SHP77 treated with DMSO at 0.1 percent for 48 hours (cell line): Measurements from ENCODE around the gene HIBADH.
"Not testable (repeated sequence)": the region's sequence is repeated elsewhere in the genome, so short reads cannot be mapped to it uniquely, and the experiment has no call there.

Experiments used
- DNase-seq: peaks from one replicate; lab custom pipeline; 2025; lab: John Stamatoyannopoulos, UW

Gene HIBADH

GRCh38 chr7:27547401-27547800 lies 115.3 kb downstream of the HIBADH start:
- DNase-seq, result no peak

DNA sequence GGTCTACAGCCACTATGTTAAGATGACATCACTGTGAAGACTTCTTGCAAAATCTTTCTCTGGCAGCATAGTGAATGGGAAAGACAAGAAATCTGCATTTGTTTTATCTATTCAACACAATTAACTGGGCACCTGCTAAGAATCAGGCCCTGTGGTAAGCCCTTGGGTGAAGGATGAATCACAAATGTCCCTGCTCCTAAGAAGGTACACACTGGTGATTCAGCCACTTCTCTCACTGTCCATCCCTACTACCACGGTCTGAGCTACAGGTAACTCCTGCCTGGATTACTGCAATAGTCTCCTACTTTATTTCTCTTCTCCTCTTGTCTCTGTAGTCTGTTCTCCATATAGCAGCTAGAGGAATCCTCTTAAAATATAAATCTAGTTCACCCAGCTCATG lies 116.1 kb downstream of the HIBADH start:
- no peak for DNase-seq

DNA sequence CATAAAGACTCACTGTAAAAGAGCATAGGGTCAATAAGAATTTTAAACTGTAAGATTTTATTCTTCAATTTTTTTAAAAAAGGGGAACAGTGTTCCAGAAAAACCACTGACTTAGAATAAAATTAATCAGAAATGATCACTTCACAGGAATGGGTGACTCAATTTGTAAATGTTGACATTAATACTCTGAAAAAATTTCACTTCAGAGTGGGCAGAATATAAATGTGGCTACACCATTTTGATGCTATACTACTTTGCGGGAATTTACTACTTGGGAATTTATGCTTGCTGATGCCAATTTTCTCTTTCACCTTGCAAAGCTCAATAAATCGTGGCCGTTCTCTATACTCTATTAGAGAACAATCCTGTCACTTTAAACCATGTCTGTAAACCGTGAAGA lies 126.9 kb downstream of the HIBADH start:
- DNase-seq, result no peak

- no peak for DNase-seq
Measured at GRCh38 chr7:27533652-27534081, 129.0 kb downstream of the HIBADH start.

- no peak for DNase-seq
Measured at GRCh38 chr7:27532314-27532713, 130.4 kb downstream of the HIBADH start.

DNA sequence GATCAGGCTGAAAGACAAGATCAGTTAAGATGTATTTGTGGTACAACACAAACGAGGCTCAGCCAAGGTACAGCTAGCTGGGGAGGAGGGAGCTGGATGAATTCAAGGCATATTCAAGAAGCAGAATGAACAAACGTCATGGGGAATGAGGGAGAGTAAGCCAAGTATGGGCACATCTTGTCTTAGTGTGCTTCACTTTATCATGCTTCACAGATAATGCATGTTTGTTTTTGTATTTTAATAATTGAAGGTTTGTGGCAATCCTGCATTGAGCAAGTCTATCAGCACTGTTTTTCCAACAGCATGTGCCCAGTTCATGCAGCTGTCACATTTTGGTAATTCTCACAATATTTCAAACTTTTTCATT lies 135.4 kb downstream of the HIBADH start:
- DNase-seq, result no peak

DNA sequence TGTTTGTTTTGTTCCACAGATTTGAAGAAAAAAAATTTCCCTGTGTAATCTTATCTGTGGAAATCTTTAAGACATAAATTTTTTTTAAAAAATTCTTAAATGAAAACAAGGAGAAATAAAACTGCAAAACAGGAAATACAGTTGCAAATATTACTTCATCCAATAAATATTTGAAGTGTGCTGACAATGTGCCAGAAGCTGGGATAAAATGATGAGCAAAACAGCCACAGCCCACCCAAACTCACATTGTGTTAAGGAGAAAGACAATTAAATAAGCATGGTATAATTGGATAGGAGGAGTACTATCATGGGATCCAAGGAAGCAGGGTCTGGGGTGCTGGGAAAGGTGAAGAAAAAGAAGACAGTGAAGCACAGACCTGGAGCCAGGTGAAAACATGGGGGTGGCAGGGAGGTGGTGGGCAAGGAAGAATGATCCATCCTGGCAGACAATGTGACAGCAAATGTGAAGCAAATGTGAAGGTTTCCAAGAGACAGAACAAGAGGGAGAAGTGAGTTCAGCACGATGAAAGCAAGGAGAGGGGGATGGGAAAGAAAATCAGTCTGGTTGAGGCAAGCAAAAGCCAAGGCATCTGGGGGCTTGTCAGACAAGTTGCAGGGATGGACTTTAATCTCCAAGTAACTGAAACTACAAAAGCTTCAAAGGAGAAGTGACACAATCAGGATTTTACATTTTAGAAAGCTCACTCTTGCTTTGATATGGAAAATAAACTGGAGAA lies 135.9 kb downstream of the HIBADH start:
- DNase-seq, result no peak

DNA sequence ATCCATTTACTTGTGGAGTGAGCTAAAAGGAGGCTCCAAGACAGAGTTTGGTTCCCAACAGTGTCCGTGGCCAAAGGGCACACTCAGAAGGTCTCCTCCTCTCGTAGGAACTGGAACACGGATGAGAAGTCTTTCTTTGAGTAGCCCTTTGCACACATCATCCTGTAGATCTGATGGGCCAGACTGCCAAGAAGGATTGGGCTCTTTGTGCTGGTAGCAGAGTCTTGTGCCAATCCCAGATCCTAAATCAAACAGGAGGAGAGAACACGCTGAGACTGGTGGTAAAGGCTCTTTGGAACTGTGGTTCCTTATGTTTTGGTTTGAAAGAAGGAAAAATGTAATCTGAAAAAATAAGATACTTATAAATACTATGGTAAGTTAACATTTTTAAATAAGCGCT lies 136.6 kb downstream of the HIBADH start:
- DNase-seq, result no peak

GRCh38 chr7:27523321-27523720 lies 139.4 kb downstream of the HIBADH start:
- DNase-seq, result no peak

DNA sequence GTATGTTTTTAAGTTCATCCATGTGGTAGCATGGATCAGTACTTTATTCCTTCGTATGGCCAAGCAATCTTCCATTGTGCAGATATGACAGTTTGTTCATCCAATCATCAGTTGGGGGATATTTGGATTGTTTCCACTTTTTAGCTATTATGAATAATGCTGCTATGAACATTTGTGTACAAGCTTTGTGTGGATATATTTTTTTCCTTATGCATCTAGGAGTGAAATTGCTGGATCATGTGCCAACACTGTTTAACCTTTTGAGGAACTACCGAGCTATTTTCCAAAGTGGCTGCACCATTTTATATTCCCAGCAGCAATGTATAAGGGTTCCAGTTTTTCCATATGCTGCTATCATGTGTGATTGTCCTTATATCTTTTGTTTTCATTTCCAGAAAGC lies 140.1 kb downstream of the HIBADH start:
- no peak for DNase-seq

DNA sequence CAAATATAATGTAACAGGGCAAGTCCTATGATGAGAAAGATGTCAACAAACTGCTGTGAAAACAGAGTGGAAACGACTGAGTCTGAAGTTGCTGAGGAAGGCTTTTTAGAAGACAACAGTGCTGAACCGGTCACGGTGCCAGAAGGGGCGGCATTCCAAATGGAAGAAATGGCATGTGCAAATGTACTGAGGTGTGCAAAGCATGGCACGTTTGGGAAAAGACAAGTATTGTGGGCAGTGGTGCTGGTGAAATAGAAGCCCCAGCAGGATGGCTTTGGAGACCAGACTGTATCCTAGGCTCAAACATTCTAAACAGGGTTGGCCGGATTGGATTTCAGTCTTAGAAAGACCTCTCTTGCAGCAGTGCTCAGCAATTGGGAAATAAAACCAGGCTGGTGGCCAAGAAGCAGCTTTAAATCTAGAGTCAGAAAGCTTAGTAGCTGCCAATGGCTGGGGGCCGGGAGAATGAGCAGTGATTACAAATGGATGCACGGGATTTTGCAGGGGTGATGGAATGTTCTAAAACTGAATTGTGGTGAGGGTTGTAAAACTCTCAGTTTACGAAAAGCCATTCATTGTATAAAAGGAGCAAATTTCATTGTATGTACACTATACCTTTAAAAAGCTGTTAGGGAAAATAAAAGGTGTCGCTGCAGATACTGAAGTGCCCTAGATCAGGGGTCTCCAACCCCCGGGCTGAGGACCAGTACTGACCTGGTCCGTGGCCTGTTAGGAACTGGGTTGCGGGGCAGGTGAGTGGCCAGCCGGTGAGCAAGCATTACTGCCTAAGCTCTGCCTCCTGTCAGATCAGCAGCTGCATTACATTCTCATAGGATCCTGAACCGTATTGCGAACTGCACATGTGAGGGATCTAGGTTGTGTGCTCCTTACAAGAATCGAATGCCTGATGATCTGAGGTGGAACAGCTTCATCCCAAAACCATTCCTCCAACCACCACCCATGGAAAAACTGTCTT lies 141.6 kb downstream of the HIBADH start:
- DNase-seq, result no peak

GRCh38 chr7:27519793-27520469 lies 142.8 kb downstream of the HIBADH start:
- DNase-seq, result no peak

GRCh38 chr7:27518561-27519350 lies 143.9 kb downstream of the HIBADH start:
- no peak for DNase-seq

GRCh38 chr7:27516421-27516820 lies 146.3 kb downstream of the HIBADH start:
- no peak for DNase-seq

- no peak for DNase-seq
Measured at GRCh38 chr7:27515933-27516332, 146.8 kb downstream of the HIBADH start.

- DNase-seq, result no peak
Measured at GRCh38 chr7:27514861-27515260, 147.8 kb downstream of the HIBADH start.

DNA sequence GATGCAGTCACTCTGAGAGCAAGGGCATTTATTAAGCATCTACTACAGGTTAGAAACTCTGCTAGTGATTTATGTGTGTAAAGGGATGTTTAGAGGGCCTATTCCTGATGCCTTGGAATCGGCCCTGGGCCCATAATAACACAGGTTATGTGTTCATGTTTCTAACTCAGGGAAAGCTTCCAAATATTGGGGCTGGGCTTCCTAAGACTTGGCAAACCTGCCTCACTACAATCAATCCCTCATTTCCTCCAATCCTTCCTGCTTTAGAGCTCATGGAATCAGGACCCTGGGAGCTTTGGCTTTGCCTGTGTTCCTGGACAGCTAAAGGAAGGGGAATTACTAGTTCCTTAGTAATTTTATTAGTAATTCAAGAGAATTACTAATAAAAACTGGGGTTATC lies 148.8 kb downstream of the HIBADH start:
- no peak for DNase-seq

- DNase-seq, result not testable (repeated sequence)
Measured at GRCh38 chr7:27511370-27511769, 151.3 kb downstream of the HIBADH start.

DNA sequence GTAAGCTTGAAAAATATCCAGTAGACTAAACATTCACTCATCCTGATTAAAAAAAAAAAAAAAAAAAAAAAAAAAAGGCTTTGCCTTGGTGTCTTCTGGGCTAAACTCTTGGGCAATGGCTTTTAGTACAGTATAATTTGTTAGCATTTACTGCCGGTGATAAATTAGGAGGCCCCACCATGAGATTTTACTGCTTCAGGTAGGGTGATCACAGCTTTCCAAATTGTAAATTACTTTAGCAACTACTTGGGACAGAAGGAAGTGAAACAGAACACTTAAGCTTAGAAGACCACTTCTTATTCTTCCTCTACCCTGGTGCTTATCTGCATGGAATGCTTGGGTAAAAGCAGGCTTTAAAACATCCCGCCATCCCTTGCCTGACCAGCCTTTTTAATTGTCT lies 152.1 kb downstream of the HIBADH start:
- DNase-seq, result no peak

DNA sequence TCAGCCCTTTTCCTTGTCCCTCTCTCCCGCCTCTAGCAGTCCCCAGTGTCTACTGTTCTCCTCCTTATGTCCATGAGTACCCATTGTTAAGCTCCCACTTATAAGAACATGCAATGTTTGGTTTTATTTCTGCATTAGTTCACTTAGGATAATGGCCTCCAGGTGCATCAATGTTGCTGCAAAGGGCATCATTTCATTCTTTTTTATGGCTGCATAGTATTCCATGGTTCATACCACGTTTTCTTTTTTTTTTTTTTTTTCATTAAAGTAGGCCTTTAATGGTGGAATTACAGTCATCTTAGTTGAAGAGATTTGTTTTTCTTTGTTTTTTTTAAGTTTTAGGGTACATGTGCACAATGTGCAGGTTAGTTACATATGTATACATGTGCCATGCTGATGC lies 160.8 kb downstream of the HIBADH start:
- DNase-seq, result not testable (repeated sequence)

DNA sequence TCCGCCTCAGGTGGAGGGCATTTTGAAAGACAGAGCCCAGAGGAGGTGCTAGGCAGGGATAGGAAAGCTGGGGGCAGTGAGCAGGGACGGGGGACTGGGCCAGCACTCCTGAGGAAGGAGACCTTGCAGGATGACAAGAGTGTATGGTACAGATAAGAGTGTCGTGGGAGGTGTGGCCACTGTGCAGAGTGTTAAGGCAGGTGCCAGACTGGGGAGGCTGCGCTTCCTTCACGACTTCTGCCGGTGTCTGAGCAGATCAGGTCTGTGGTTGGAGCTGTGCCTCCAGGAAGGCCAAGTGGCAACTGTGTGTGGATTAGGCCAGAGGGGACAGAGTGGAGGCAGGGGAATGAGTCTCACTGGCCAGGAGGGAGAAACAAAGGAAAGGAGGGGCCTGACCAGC lies 161.7 kb downstream of the HIBADH start:
- DNase-seq, result no peak

- no peak for DNase-seq
Measured at GRCh38 chr7:27492224-27492623, 170.5 kb downstream of the HIBADH start.
